Activated T-cell treated with anti-CD3 and anti-CD28 coated beads, Interleukin-2, amount 50 U/mL, for 1 hour (primary cell): ENCODE results near the gene MICAL2.

Experiments used
- DNase-seq: peaks from one replicate; pipeline ENCODE4 v3.0.0-alpha.2; 2020

MICAL2 gene

GRCh38 chr11:12235947-12236743, 125.8 kb downstream of the MICAL2 start:
- DNase-seq: peak; percentile 50

GRCh38 chr11:12236744-12237101, 126.3 kb downstream of the MICAL2 start:
- DNase-seq: no peak

GRCh38 chr11:12237381-12237784, 127.0 kb downstream of the MICAL2 start:
- no peak for DNase-seq

- DNase-seq: no peak
Observed at GRCh38 chr11:12238420-12238819, 128.0 kb downstream of the MICAL2 start.

GRCh38 chr11:12239396-12239795, 129.0 kb downstream of the MICAL2 start:
- no peak for DNase-seq

GRCh38 chr11:12239804-12240371, 129.5 kb downstream of the MICAL2 start:
- no peak for DNase-seq

- DNase-seq: no peak
Observed at GRCh38 chr11:12240677-12241076, 130.3 kb downstream of the MICAL2 start.

- DNase-seq: no peak
Observed at GRCh38 chr11:12241401-12241800, 131.0 kb downstream of the MICAL2 start.

GRCh38 chr11:12241971-12242672, 131.7 kb downstream of the MICAL2 start:
- peak; percentile 26 for DNase-seq

GRCh38 chr11:12242966-12243365, 132.6 kb downstream of the MICAL2 start:
- no peak for DNase-seq

GRCh38 chr11:12243486-12243885, 133.1 kb downstream of the MICAL2 start:
- DNase-seq: no peak

- no peak for DNase-seq
Observed at GRCh38 chr11:12243911-12244550, 133.6 kb downstream of the MICAL2 start.

- no peak for DNase-seq
Observed at GRCh38 chr11:12245091-12245490, 134.7 kb downstream of the MICAL2 start.

GRCh38 chr11:12245549-12246016, 135.2 kb downstream of the MICAL2 start:
- no peak for DNase-seq

GRCh38 chr11:12246147-12246546, 135.8 kb downstream of the MICAL2 start:
- DNase-seq: no peak

GRCh38 chr11:12246989-12247388, 136.6 kb downstream of the MICAL2 start:
- no peak for DNase-seq

- no peak for DNase-seq
Observed at GRCh38 chr11:12247543-12248254, 137.3 kb downstream of the MICAL2 start.

- no peak for DNase-seq
Observed at GRCh38 chr11:12248330-12248729, 137.9 kb downstream of the MICAL2 start.

- DNase-seq: no peak
Observed at GRCh38 chr11:12249590-12250260, 139.3 kb downstream of the MICAL2 start.

- DNase-seq: no peak
Observed at GRCh38 chr11:12251666-12252560, 141.5 kb downstream of the MICAL2 start.

GRCh38 chr11:12253843-12254281, 143.5 kb downstream of the MICAL2 start:
- no peak for DNase-seq
